ENCODE measurements around the gene BAZ1B.

DNA sequence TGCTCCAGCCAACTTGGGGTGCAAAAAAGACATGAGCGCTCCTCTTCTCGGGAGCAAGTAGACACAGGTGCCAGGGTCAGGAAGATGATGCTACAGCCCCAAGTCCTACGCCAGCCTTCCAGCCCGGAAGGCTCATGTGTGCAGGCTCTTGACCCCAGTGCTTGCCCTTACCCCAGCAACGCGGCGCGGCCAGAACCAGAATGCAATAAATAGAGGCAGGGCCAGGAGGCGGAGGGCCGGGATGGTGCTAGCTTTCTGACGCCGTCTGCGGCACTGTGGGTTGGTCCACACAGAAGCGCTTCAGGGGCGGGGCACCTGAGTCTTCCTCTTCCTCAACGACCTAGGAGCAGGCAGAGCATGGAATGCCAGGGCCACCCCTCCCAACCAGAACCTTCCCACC lies 15.0 kb upstream of the BAZ1B start:
- no peak for TF ChIP-seq GATA2 (IDR thresholded peaks at IDR 0.05; ENCODE audit: low read depth, low read length)
- no peak for TF ChIP-seq GATA3 (IDR thresholded peaks at IDR 0.05; ENCODE audit: low read depth, low read length)
